K562 (cell line): ENCODE measurements around the gene OR9K2.

Source experiments
- BDP1 ChIP-seq: IDR thresholded peaks from 3 replicates; pipeline ENCODE4 v1.6.1; 2011; ENCODE audit not compliant: insufficient read length, insufficient read depth
- CTCF ChIP-seq, 3 experiments: IDR thresholded peaks in 2 of 3; conservative IDR thresholded peaks in 1 of 3; 2 replicates each; pipeline ENCODE4 v1.5.1; 2011 to 2012; ENCODE audit warnings: low read length in 3 of 3, mild to moderate bottlenecking in 3 of 3, control low read depth in 2 of 3, improper control_type of control experiment in 1 of 3, inconsistent platforms in 1 of 3, low read depth in 1 of 3, mixed read lengths in 1 of 3, moderate library complexity in 1 of 3; ENCODE audit not compliant: insufficient read depth in 2 of 3
- FOXK1 ChIP-seq: sonication (generic); formaldehyde crosslinking; IDR thresholded peaks from 2 replicates; pipeline ENCODE4 v1.8.0; 2022; ENCODE audit warnings: missing genetic modification reagents, mild to moderate bottlenecking, borderline replicate concordance
- HDAC6 ChIP-seq: IDR thresholded peaks from 2 replicates; pipeline ENCODE4 v1.6.1; 2012; ENCODE audit warnings: low read depth, mild to moderate bottlenecking, control low read depth, inconsistent platforms, low read length, moderate library complexity
- MTA3 ChIP-seq: fragments of 450-650 bp; formaldehyde crosslinking; IDR thresholded peaks from 2 replicates; pipeline ENCODE4 v1.6.1; 2017; ENCODE audit warnings: mild to moderate bottlenecking, borderline replicate concordance
- PHF21A ChIP-seq: fragments of 450-650 bp; IDR thresholded peaks from 2 replicates; pipeline ENCODE4 v1.6.1; 2017; ENCODE audit warnings: low read depth, borderline replicate concordance
- TAF1 ChIP-seq: IDR thresholded peaks from 2 replicates; pipeline ENCODE4 v1.6.1; 2011; ENCODE audit warnings: mild to moderate bottlenecking, low read length, moderate library complexity; ENCODE audit not compliant: insufficient read depth, control insufficient read depth, severe bottlenecking; ENCODE audit errors: extremely low read depth
- TCF7L2 ChIP-seq: fragments of 150-350 bp; IDR thresholded peaks from 2 replicates; pipeline ENCODE4 v1.6.1; 2016; ENCODE audit warnings: low read depth, mild to moderate bottlenecking, low read length, moderate library complexity
- ZBTB26 ChIP-seq: fragments of 450-650 bp; formaldehyde crosslinking; IDR thresholded peaks from 2 replicates; pipeline ENCODE4 v1.4.0; 2022; ENCODE audit warnings: missing genetic modification characterization
- ZNF239 ChIP-seq: fragments of 250-450 bp; sonication (Bioruptor Pico); IDR thresholded peaks from 2 replicates; pipeline ENCODE4 v1.4.0; 2020; ENCODE audit warnings: mild to moderate bottlenecking
- ZNF512 ChIP-seq: IDR thresholded peaks from 2 replicates; pipeline ENCODE4 v1.6.1; 2016; ENCODE audit warnings: missing genetic modification characterization, missing compliant biosample characterization
- ZNF551 ChIP-seq: fragments of 250-450 bp; sonication (Bioruptor Pico); IDR thresholded peaks from 2 replicates; pipeline ENCODE4 v1.5.0; 2021; ENCODE audit warnings: mild to moderate bottlenecking, moderate library complexity

GRCh38 chr12:55126106-55126505 is at the start of gene OR9K2:
- no peak for TF ChIP-seq HDAC6
- no peak for TF ChIP-seq TCF7L2
- TF ChIP-seq BDP1, result no peak
- no peak for TF ChIP-seq ZNF551 (CRISPR knock-in tag)
- TF ChIP-seq ZNF512 (tag), result no peak
- TF ChIP-seq ZBTB26 (CRISPR knock-in tag), result no peak
- TF ChIP-seq TAF1, result no peak
- TF ChIP-seq MTA3, result no peak
- no peak for TF ChIP-seq FOXK1 (CRISPR knock-in tag)
- TF ChIP-seq CTCF (IDR thresholded peaks at IDR 0.05 in 2 of 3, conservative IDR thresholded peaks at IDR 0.05 in 1 of 3; ENCODE audit: insufficient read depth in 2 of 3, low read depth in 1 of 3, low read length in 3 of 3), result no peak
- TF ChIP-seq ZNF239, result no peak
- no peak for TF ChIP-seq PHF21A
